Measurements from ENCODE around the gene POLD4.
"Not testable (repeated sequence)": the region's sequence is repeated elsewhere in the genome, so short reads cannot be mapped to it uniquely, and the experiment has no call there.

POLD4 gene

GRCh38 chr11:67353317-67354074 is at the start of gene POLD4:
Gene POLD4, minus strand, starts transcription at chr11:67353546. Its CDS starts 147 bp downstream, at chr11:67353399.
- DNase-seq (ENCODE audit: extremely low read depth, insufficient read length), result peak; percentile 99
- Histone ChIP-seq H3K36me3 (ENCODE audit: control insufficient read depth, insufficient read depth, low read length) (peaks cover 2% of the 10 kb centered on the region; the same call in 1 of the 2 replicates), H3K4me3 (replicated peaks; ENCODE audit: low read depth, low read length) (peak within 1 kb of the TSS; percentile 76), H3K27me3 (replicated peaks; ENCODE audit: control insufficient read depth, insufficient read depth, low read length) (no peaks in the 10 kb centered on the region)
- TF ChIP-seq CTCF (IDR thresholded peaks at IDR 0.05; ENCODE audit: insufficient read depth, low read length, poor library complexity, severe bottlenecking), result no peak

DNA sequence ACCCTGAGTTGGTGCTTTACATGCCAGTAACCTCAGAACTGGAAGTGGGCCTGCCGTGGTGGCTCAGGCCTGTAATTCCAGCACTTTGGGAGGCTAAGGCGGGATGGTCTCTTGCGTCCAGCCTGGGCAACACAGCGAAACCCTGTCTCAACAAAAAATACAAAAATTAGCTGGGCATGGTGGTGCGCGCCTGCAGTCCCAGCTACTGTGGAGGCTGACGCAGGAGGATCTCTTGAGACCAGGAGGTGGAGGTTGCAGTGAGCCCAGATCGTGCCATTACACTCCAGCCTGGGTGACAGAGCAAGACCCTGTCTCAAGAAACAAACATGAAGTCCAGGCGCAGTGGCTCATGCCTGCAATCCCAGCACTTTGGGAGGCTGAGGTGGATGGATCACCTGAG is 49.7 kb upstream of the POLD4 start:
- not testable (repeated sequence) for DNase-seq (ENCODE audit: extremely low read depth, insufficient read length); H3K27me3 ChIP-seq (replicated peaks; ENCODE audit: control insufficient read depth, insufficient read depth, low read length)
- Histone ChIP-seq H3K36me3 (ENCODE audit: control insufficient read depth, insufficient read depth, low read length) (peaks cover 31% of the 10 kb centered on the region), H3K4me3 (replicated peaks; ENCODE audit: low read depth, low read length) (peak overlapping the region; percentile 80)

- H3K4me3 ChIP-seq (replicated peaks; ENCODE audit: low read depth, low read length), result peak overlapping the region; percentile 54
- peaks cover 36% of the 10 kb centered on the region for H3K36me3 ChIP-seq (ENCODE audit: control insufficient read depth, insufficient read depth, low read length)
- H3K27me3 ChIP-seq (replicated peaks; ENCODE audit: control insufficient read depth, insufficient read depth, low read length); DNase-seq (ENCODE audit: extremely low read depth, insufficient read length): not testable (repeated sequence)
These were observed 49.0 kb upstream of the POLD4 start for GRCh38 chr11:67402192-67402839.

GRCh38 chr11:67401495-67402191 is 48.3 kb upstream of the POLD4 start, which contains the start of gene PPP1CA:
Gene PPP1CA, minus strand, starts transcription at chr11:67401858. Its CDS starts 76 bp downstream, at chr11:67401782.
- DNase-seq (ENCODE audit: extremely low read depth, insufficient read length), result peak; percentile 89
- TF ChIP-seq CTCF (IDR thresholded peaks at IDR 0.05; ENCODE audit: insufficient read depth, low read length, poor library complexity, severe bottlenecking), result peak; percentile 9
- Histone ChIP-seq H3K4me3 (replicated peaks; ENCODE audit: low read depth, low read length) (peak within 1 kb of the TSS; percentile 90), H3K27me3 (replicated peaks; ENCODE audit: control insufficient read depth, insufficient read depth, low read length) (no peaks in the 10 kb centered on the region), H3K36me3 (ENCODE audit: control insufficient read depth, insufficient read depth, low read length) (peaks cover 35% of the 10 kb centered on the region)

GRCh38 chr11:67400942-67401494 is 47.7 kb upstream of the POLD4 start:
- DNase-seq (ENCODE audit: extremely low read depth, insufficient read length), result no peak
- no peak for TF ChIP-seq CTCF (IDR thresholded peaks at IDR 0.05; ENCODE audit: insufficient read depth, low read length, poor library complexity, severe bottlenecking)
- Histone ChIP-seq H3K27me3 (replicated peaks; ENCODE audit: control insufficient read depth, insufficient read depth, low read length) (no peaks in the 10 kb centered on the region), H3K36me3 (ENCODE audit: control insufficient read depth, insufficient read depth, low read length) (peaks cover 36% of the 10 kb centered on the region), H3K4me3 (replicated peaks; ENCODE audit: low read depth, low read length) (peak overlapping the region; percentile 90)

DNA sequence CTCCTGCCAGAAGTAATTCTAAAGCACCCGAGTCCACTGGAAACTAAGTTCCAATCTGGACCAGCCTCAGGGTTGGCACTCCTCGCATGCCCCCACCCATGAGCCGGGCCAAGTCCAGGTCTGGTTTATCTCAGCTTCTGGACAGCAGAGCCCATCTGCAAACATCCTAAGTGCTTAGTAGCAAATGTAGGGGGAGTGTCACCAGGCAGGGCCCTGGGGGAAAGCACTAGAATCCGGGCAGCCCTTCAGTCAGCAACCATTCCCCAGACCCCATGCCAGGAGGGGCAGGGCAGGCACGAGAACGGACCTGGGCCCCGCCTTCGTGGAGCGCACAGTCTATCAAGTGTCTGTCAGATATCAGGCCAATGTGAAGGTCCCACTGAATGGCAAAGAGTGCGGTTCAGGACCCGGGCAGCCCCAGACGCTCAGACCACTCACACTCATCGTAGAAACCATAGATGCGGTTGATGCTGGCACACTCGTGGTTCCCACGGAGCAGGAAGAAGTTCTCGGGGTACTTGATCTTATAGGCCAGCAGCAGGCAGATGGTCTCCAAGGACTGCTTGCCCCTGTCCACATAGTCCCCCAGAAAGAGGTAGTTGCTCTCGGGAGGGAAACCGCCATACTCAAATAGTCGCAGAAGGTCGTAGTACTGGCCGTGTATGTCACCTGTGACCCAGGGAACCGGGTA is 47.0 kb upstream of the POLD4 start:
- Histone ChIP-seq H3K27me3 (replicated peaks; ENCODE audit: control insufficient read depth, insufficient read depth, low read length) (no peaks in the 10 kb centered on the region), H3K36me3 (ENCODE audit: control insufficient read depth, insufficient read depth, low read length) (peaks cover 36% of the 10 kb centered on the region), H3K4me3 (replicated peaks; ENCODE audit: low read depth, low read length) (peak overlapping the region; percentile 90)
- DNase-seq (ENCODE audit: extremely low read depth, insufficient read length), result no peak
- TF ChIP-seq CTCF (IDR thresholded peaks at IDR 0.05; ENCODE audit: insufficient read depth, low read length, poor library complexity, severe bottlenecking), result no peak
